Nephron progenitor cell (in vitro differentiated cells): ENCODE measurements around the gene GAB4.
"Not testable (repeated sequence)": the region's sequence is repeated elsewhere in the genome, so short reads cannot be mapped to it uniquely, and the experiment has no call there.

ENCODE experiments used
- DNase-seq: peaks from one replicate; pipeline ENCODE4 v3.0.0; 2021
- H3K27ac Mint-ChIP-seq: 2 replicates; pipeline ENCODE4 v1.8.0; 2021; ENCODE audit warnings: mild to moderate bottlenecking, moderate library complexity, mixed read lengths
- H3K27me3 Mint-ChIP-seq: 2 replicates; pipeline ENCODE4 v1.8.0; 2021; ENCODE audit warnings: mild to moderate bottlenecking, low read depth, mixed read lengths; ENCODE audit not compliant: poor library complexity
- H3K36me3 Mint-ChIP-seq: 2 replicates; pipeline ENCODE4 v1.8.0; 2021; ENCODE audit warnings: low read depth, mixed read lengths
- H3K4me1 Mint-ChIP-seq: 2 replicates; pipeline ENCODE4 v1.8.0; 2021; ENCODE audit warnings: mixed read lengths
- H3K4me3 Mint-ChIP-seq: 2 replicates; pipeline ENCODE4 v1.8.0; 2021; ENCODE audit warnings: mild to moderate bottlenecking, moderate library complexity, mixed read lengths
- H3K9me3 Mint-ChIP-seq: 2 replicates; pipeline ENCODE4 v1.8.0; 2021; ENCODE audit warnings: mild to moderate bottlenecking, moderate library complexity, mixed read lengths
- TF ChIP-seq, protein P1 (sequence below): fragments of 200-600 bp; sonication (generic); IDR thresholded peaks from 2 replicates; pipeline ENCODE4 v1.5.0; 2021; ENCODE audit warnings: antibody characterized with exemption

GAB4 gene

DNA sequence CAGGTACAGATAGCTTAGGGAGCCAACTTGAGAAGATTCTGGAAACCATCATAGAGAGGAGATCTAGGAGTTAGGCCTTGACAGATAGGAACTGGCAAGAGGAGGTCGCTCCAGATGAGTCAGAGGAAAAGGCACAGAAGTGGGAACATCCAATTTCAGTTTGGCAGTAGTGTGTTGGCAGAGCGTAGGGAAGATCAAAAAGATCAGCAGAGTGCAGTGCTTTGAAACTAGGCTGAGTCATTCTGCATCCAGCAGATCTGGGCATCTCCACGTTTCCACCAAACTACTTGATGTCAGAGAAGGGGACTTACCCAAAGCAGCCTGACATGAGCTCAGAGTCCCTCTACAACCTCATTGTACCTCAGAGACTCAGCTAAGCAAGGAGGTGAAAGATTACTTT, 58.5 kb downstream of the GAB4 start:
- TF ChIP-seq, protein P1, sequence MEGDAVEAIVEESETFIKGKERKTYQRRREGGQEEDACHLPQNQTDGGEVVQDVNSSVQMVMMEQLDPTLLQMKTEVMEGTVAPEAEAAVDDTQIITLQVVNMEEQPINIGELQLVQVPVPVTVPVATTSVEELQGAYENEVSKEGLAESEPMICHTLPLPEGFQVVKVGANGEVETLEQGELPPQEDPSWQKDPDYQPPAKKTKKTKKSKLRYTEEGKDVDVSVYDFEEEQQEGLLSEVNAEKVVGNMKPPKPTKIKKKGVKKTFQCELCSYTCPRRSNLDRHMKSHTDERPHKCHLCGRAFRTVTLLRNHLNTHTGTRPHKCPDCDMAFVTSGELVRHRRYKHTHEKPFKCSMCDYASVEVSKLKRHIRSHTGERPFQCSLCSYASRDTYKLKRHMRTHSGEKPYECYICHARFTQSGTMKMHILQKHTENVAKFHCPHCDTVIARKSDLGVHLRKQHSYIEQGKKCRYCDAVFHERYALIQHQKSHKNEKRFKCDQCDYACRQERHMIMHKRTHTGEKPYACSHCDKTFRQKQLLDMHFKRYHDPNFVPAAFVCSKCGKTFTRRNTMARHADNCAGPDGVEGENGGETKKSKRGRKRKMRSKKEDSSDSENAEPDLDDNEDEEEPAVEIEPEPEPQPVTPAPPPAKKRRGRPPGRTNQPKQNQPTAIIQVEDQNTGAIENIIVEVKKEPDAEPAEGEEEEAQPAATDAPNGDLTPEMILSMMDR = no peak
- Mint-ChIP-seq H3K4me1 (no peaks in the 10 kb centered on the region), H3K36me3 (no peaks in the 10 kb centered on the region), H3K9me3 (peaks cover 65% of the 10 kb centered on the region), H3K27ac (no peak overlapping the region), H3K4me3 (no peak overlapping the region), H3K27me3 (peaks cover 4% of the 10 kb centered on the region)
- DNase-seq = no peak

GRCh38 chr22:16937811-16938210, 70.2 kb downstream of the GAB4 start:
- no peak for DNase-seq
- H3K4me1 Mint-ChIP-seq = no peaks in the 10 kb centered on the region
- TF ChIP-seq, protein P1 = no peak
- H3K27ac Mint-ChIP-seq = no peak overlapping the region
- H3K4me3 Mint-ChIP-seq = no peak overlapping the region
- no peaks in the 10 kb centered on the region for H3K36me3 Mint-ChIP-seq
- H3K27me3 Mint-ChIP-seq = peaks cover 3% of the 10 kb centered on the region
- H3K9me3 Mint-ChIP-seq = peaks cover 81% of the 10 kb centered on the region

GRCh38 chr22:16937209-16937608, 70.8 kb downstream of the GAB4 start:
- H3K9me3 Mint-ChIP-seq = peaks cover 81% of the 10 kb centered on the region
- H3K36me3 Mint-ChIP-seq, H3K27me3 Mint-ChIP-seq, DNase-seq, H3K4me3 Mint-ChIP-seq, H3K4me1 Mint-ChIP-seq, H3K27ac Mint-ChIP-seq: not testable (repeated sequence)

DNA sequence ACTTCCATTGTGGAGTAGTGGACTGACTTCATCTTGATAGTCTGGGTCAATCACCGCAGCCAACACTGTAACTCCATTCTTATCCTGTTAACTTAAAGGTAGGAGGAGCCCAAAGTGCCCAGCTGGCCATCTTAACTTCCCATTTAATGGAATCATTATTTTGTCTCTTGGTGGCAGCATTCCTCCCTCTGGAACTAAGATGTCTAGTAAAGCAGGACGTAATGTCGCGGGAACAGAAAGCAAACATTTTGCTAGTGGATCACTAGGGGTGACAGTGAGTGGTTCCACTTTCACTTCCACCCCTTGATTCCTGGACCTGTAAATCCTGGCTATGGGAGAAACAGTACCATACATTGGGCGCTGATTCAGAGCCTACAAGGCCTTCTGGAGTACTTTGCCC, 71.4 kb downstream of the GAB4 start:
- TF ChIP-seq, protein P1 = no peak
- no peak for DNase-seq
- Mint-ChIP-seq H3K27ac (no peak overlapping the region), H3K36me3 (no peaks in the 10 kb centered on the region), H3K4me3 (no peak overlapping the region), H3K27me3 (peaks cover 3% of the 10 kb centered on the region), H3K9me3 (peaks cover 81% of the 10 kb centered on the region), H3K4me1 (no peaks in the 10 kb centered on the region)

- DNase-seq = no peak
- H3K27ac Mint-ChIP-seq = no peak overlapping the region
- no peaks in the 10 kb centered on the region for H3K36me3 Mint-ChIP-seq
- TF ChIP-seq, protein P1 = no peak
- peaks cover 7% of the 10 kb centered on the region for H3K27me3 Mint-ChIP-seq
- H3K4me3 Mint-ChIP-seq = no peak overlapping the region
- H3K4me1 Mint-ChIP-seq = no peaks in the 10 kb centered on the region
- H3K9me3 Mint-ChIP-seq = peaks cover 83% of the 10 kb centered on the region
Observed at GRCh38 chr22:16935209-16935608, 72.8 kb downstream of the GAB4 start.

DNA sequence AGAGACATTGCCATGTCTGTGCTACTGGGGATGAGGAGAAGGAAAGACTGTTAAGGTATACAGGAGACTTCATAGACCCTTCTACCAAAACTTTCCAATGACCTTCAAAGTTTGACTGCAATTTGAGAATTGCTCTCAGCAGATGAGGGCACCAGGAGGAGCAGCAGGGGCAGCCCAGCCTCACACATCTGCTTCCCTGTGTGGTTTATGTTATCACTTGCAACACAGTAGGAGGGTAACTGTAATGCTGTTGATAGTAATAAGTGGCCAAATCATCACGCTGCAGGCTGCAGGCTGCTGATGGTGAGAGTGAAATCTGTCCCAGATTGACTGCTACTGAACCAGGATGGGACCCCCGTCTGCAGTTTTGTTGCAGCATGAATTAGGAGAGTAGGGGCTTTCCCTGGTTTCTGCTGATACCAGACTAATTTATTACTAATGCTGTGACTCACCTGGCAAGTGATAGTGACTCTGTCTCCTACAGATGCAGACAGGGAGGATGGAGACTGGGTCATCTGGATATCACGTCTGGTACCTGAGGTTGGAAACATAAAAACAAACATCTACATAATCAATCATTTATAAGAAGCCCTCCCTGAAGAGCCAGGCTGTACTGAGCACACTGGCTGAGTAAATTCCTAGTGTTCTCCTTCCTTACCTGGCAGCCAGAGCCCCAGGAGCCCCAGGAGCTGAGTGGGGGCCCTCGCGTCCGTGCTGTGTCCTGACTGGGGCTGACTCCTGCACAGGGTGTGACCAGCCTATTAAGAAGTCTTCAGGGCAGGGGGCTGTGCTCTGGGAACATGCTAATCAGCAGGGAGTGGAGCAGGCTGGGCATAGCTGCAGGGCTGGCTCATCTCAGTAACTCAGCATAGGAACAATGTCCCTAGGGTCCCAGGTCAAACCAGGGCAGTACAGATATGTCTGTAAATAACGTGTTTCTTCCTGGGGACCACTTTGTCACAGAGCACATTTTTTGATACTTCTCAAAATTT, 74.4 kb downstream of the GAB4 start:
- peaks cover 7% of the 10 kb centered on the region for H3K27me3 Mint-ChIP-seq
- DNase-seq = no peak
- no peak overlapping the region for H3K27ac Mint-ChIP-seq
- no peaks in the 10 kb centered on the region for H3K4me1 Mint-ChIP-seq
- no peak overlapping the region for H3K4me3 Mint-ChIP-seq
- TF ChIP-seq, protein P1 = no peak
- peaks cover 83% of the 10 kb centered on the region for H3K9me3 Mint-ChIP-seq
- H3K36me3 Mint-ChIP-seq = no peaks in the 10 kb centered on the region
